GM19328 (cell line): ENCODE data around the gene C5orf15.

ENCODE experiments used
- ATAC-seq: cut with Tn5 transposase; IDR thresholded peaks from one replicate; pipeline ENCODE4 v1.9.1; 2021; ENCODE audit warnings: mild to moderate bottlenecking, moderate library complexity; ENCODE audit not compliant: unreplicated experiment

Gene C5orf15

DNA sequence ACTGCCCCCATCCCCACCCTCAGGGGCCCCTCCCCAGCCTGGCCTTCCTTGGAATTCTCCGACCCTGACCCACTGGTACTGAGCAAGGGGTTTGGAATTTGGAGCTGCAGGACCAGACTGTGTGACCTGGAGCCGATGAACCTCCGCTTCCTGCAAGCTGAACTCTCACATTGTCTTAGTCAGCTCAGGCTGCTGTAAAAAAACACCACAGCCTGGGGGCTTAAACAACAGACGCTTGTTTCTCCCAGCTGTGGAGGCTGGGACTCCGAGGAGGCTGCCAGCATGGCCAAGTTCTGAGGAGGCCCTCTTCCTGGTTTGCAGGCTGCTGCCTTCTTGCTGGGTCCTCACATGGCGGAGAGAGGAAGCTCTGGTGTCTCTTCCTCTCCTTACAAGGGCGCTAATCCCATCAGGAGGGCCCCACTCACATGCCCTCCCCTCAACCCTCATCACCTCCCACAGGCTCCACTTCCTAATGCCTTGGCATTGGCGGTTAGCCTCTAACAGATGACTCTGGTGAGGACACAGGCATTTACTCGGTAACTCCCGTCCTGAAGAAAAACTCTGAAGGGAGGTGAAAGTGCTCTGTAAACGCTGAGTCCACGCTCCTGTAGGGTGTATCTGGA lies 42.4 kb downstream of the C5orf15 start:
- no peak for ATAC-seq

DNA sequence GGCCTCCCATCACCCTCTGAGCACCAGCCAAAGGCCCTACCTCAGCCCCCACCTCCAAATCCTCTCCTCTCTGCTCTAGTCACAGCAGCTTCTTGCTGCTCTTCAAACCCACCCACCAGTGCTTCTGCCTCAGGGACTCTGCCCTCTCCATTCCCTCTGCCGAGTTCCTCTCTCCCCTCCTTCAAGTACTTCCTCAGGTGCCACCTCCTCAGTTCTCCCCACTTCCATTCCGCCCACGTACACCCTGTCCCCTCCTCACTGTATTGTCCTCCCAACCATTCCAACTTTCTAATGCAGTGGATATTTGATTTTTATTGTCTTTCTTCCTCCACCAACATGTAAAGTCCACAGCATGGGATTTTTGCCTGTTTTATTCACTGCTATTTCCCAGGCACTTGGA lies 43.2 kb downstream of the C5orf15 start:
- no peak for ATAC-seq

DNA sequence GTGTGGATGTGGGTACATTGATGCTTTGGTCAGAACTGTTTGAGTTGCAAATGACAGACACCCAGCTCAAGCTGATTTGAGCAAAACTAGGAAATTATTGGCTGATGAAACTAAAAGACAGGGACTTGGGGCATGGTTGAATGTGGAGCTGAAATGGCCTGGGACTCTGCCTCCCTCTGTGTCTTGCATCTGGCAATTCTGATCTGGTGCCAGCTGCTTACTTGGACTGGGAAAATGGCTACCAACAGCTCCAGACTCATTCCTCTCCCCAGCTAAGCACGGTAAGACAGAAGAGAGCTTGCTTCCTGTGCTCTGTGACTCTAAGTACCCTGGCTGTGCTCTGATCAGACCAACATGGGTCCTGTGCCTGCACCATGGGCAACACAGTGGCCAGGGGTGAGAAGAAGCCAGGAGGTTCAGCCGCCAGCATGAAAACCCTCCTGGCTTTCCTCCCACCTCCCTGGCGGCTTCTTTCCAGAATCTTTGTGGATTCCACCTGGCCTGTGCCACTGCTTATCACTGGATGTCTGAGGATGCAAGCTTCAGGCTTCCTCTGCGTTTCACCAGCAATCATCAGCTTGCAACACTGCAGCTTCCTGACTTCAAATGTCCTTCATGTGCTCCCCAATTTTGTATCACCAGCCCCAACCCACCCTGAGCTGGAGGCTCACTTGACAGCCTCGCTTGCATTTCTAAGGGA lies 44.1 kb downstream of the C5orf15 start:
- ATAC-seq: no peak

DNA sequence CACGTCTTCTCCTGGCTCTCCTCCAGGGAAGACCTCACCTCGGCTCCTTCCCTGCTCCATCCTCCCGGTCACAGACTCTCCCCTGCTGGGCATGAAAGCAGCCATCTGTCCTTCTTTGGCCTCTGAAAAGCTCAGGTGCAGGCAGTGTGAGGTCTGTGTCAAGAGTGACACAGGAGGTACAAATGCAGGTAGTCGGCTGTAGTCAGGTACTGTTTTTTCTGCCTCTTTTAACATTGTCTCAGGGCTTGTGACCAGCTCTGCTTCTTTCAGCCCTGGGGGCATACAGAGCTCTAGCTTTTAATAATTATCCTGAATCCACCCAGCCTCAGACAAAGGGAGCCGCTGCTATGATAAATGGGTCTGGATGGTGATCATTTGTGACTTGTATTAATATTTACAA lies 46.4 kb downstream of the C5orf15 start:
- ATAC-seq: no peak

DNA sequence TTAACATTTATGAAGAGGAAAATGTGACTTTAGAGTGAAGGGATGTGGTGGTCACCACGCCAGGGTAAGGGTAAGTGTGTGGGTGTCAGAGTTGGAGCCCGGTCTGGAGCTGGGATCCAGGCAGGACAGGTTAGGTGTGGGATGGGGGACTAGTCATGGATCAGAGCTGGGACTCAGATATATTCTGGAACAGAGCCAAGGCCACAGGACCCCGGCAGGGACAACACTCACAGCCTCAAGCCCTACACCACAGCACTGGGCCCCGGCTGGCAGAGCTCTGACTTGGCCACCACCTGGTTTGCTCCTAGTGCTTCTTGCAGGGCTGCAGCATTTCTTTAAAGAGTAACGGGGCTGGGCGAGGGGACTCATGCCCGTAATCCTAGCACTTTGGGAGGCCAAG lies 47.4 kb downstream of the C5orf15 start:
- no peak for ATAC-seq

DNA sequence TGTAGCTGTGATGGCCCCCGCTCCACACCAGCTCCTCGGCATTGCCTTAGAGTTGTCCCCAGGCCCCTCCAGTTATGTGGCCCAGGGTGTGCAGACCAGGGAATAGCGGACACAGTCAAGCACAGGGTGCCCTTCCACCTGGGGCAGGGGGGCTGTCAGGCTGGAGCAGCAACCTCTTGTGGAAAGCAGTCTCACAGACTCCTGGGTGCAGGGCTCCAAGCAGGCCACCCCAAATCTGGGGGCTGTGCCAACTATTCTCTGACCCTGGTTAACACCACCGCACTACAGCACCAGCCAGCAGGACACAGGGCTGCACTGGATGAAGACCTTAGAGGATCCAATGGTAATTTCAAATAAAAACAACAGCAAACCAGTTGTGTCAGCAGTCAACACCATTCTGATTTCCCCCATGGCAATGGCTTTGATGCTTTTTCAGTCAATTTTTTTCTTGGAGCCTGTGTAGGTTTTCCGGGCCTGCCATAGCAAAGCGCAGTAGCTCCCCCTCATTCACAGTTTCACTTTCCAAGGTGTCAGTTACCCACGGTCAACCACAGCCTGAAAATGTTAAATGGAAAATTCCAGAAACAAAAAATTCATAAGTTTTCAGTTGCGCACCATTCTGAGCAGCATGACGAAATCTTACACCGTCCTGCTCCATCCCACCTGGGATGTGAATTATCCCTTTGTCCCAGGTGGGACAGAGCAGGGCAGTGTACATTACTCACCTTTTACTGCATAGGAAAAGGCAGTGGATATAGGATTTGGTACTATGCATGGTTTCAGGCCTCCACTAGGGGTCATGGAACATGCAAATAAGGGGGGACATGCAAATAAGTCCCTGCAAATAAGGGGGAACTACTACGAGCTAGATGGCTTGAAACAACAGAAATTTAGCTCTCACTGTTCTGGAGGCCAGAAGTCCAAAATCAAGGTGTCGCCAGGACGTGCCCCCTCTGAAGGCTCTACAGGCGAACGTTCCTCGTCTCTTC lies 49.0 kb downstream of the C5orf15 start:
- no peak for ATAC-seq

DNA sequence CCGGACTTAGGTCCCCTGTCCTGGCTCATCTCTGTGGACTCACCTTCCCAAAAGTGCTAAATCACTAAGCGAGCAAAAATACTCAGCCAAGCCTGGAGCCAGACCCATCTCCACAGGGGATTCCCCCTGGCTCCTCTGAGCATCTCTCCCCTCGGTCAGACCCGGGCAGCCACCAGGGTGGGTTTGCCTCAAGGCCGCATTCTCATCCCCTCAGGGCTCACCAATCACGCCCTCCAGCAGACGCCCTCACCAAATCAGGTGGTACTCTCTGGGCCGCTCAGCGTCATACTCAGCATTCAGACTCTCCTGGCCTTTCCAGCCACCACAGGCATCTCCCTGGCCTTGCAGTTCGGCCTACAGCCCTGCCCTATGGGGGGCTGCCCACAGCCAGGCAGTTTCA lies 49.7 kb downstream of the C5orf15 start:
- ATAC-seq: no peak

DNA sequence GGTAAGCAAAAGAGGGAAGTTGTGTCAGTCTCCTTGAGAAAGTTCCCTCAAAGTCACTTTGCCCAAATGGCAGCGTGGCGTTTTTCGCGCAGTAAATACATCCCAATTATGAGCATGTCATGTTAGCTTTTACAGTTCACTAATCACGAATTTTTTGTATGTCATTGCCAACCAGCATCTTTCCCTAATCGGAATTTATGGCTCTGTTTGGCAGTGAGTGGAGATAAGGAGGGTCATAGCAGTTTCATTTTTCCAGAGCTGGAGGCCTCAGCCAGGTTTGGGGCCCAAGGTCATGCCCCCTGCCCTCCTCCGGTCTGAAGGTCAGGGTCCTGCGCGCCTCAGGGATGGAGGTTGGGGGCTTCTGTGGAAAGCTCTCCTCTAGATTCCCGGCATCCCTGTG lies 50.1 kb downstream of the C5orf15 start:
- ATAC-seq: no peak

DNA sequence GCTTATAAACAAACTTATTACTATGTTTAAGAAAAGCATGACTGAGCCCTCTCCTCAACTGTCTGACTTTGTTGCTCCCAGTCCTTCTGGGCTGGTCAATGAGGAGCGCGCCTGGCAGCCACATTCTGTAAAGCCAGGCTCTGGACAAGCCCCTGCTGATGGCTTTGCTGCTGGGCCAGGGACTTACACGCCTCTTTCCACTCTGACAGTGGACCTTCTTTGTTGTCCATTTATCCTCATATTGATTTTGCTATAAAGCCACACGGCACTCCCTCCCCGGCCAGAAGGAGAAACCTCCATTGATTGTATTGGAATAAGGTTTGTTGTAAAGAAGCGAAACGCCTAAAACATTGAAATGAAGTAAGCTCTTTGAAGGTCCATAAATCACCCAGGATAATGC lies 50.6 kb downstream of the C5orf15 start:
- no peak for ATAC-seq

DNA sequence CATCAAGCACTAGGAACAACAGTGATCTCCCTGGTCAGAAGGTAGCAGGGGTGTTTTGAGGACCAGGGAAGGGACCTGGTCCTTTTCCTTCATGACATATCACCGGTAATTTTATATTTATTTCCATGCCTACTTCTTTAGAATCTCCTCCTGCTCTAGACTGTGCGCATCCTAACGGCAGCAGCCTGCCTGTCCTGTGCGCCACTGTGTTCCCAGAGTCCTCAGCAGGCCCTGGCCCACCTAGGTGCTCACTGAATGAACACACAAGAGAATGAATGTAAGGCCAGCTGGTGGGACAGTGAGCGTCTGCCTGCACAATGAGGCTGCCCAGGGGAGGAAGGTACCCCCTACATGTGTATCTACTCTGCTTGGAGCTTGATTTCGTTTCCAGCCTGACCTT lies 51.5 kb downstream of the C5orf15 start:
- no peak for ATAC-seq

DNA sequence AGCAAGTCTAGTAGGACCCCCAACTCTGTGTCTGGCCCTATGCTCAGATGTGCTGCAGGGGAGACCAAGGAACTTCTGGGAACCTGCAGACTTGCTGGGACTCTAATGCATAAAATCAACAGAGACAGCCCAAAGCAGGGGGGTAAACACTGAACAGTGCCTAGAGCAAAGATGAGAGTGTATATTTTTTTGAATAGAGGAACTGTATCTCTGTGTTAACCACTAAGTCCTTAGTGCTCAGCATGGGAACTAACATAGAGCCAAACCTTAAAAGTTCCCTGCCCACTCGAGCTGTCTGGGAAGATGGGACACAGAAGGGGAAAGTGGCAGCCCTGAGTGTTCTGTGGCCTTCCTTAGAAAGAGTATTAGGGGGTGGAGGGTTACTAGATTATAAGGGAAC lies 51.9 kb downstream of the C5orf15 start:
- no peak for ATAC-seq

DNA sequence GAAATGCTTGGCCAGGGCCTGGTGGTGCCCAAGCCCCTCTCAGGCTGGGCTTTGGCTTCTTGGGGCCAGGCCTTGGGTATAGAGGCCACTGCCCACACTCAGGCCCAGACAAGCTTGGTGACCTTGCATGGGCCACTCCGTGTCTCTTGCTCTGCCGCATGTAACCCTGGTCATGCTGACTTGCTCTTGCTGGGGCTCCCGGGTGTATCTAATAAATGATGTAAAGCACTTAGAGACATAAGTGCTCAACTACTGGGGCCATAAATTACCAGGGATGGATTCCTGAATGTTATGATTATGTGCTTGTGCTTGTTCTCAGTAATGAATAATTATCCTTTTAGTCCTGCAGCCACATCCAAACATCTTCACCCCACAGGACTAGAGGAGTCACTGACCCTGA lies 54.0 kb downstream of the C5orf15 start:
- ATAC-seq: no peak

DNA sequence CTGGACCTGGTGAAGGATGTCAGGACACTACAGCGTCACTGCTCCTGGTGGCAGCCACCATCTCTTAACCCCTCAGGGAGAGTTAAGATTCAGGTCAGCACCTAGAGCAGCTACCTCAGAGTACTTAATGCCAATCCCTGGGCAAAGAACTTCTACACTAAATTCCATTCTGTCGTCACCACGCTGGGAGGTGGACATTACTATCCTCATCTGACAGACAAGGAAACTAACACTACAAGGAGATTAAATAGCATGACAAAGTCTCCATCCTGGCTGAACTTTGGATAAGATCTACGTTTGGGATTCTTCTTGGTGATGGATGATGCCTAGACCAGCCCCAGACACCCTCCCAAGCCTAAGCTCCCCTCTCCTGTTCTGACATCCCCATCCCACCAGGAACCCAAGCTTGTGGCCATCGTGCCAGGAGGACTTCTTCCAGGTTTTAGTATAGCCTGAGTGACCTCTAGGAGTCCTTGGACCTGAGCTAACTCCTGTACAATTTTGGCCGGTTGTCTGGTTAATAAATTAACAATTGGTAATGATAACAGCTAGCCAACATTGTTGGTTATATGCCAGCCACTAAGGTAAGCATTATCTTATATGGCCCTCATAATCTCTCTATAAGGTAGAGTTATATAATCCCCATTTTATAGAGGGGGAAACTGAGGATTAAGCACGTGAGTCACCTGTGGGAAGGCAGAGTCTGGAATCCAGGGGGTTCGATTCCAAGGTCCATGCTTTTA lies 54.8 kb downstream of the C5orf15 start:
- no peak for ATAC-seq

DNA sequence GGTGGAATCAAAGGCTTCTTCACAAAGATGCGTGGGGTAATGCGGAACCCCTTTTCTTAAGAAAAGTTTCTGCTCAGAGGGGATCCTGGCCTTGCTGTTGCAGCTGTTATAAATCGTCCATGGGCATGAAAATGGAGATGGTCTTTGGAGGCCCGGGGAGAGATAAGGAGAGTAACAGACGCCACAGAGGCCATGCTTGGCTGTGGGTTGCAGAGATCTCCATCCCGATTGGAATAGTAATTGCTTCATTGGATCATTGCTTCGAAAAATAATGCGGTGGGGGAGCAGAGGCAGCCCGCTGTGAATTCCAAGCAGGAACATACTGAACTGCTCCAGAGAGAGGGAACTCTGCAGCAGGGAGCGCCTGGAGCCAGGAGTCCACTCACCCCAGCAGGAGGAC lies 55.5 kb downstream of the C5orf15 start:
- no peak for ATAC-seq

DNA sequence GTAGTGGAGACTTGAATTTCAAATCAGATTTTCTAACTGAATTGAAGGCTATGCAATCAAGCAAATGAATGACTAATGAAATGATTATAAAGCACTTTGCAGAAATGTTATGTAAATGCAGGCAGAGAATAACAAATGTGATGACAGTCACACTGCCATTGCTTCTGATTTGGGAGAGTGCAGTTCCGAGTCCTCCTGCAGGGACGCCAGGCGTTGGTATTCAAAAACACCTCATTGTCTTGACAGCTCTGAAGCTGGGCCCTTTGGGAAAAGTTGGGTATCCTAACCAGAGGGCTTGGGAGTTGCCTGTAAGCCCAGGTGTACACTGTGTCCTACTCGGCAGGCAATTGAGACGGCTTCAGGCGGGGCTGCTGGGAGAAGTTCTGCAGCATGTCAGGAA lies 57.9 kb downstream of the C5orf15 start:
- no peak for ATAC-seq

DNA sequence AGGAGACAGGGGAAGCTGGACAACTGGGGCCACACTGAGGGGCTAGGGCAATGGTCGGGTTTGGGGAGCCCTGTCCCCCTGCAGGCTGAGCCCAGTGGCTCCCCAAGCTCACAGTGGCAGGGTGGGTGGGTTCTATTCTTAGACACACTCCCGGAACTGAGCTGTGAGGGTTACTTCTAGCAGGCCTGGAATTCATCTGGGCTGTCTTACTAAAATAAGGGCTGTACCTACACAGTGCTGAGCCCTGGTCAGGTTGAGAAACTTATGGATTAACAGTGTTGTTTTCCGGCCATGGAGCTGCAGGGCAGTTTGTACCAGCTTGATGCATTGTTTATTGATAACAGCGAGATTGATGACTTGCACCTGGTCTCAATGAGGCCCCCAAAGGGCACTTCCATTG lies 58.8 kb downstream of the C5orf15 start:
- no peak for ATAC-seq

DNA sequence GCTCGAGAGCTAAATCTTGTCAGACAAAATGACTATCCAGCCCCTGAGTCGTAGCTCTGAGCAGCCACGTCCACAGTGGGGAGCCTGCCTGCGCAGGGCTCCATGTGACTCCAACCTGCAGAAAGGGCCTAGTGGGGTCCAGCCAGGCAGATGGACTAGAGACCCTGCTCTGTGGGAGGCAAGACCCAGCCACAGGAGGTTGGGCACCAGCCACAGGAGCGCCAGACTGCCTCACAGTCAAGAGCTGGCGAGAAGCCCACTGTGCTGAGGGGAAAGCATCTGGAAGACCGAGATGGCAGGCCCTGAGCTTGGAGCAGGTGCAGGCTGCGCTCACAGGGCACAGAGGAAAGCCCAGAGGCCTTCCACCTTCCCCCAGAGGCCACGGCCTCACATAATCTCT lies 61.4 kb downstream of the C5orf15 start:
- no peak for ATAC-seq

DNA sequence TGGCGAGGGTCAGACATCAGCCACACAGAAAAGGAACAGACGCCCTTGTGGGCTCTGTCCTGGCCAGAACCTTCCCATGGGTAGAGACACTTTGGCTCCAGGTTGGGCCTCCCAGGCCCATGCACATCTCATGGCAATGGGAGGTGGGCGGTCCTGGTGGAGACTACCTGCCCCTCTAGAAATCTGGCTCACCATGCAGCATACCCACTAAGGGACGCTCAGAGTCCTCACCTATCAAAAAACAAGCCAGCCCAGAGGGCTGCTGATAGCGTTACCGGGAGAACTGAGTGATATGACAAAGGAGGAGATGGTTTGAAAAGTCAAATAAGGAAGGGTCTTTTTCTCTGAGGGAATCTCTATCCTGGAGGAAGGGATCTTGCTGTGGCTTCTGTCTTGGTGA lies 62.1 kb downstream of the C5orf15 start:
- ATAC-seq: no peak
